Measurements from ENCODE around the gene DPH5. TPM values are rescaled to one million over a fixed set of nuclear protein-coding genes. Genes with fewer than 3 reads are reported as not detected.
"Not testable (repeated sequence)": the region's sequence is repeated elsewhere in the genome, so short reads cannot be mapped to it uniquely, and the experiment has no call there.

Gene DPH5
- 42.2 and 49.7 TPM in 2 replicates for total RNA-seq
- 38.7 TPM for polyA plus RNA-seq (2012)

GRCh38 chr1:101025657-101026429 is at the start of gene DPH5:
Gene DPH5 (minus strand): TSS chr1:101025784. CDS start chr1:101025443, 341 bp downstream.
- peak; percentile 95 for DNase-seq (ENCODE audit: low read depth)

- peak; percentile 69 for DNase-seq (ENCODE audit: low read depth)
These were observed 48.3 kb upstream of the DPH5 start for GRCh38 chr1:101073836-101074235.

- DNase-seq (ENCODE audit: low read depth): peak; percentile 22
These were observed 45.9 kb upstream of the DPH5 start for GRCh38 chr1:101071470-101071891.

- DNase-seq (ENCODE audit: low read depth): no peak
These were observed 43.6 kb upstream of the DPH5 start for GRCh38 chr1:101069158-101069557.

GRCh38 chr1:101066937-101067335 is 41.4 kb upstream of the DPH5 start:
- DNase-seq (ENCODE audit: low read depth): not testable (repeated sequence)

GRCh38 chr1:101066260-101066936 is 40.8 kb upstream of the DPH5 start:
- DNase-seq (ENCODE audit: low read depth): no peak

GRCh38 chr1:101065575-101065974 is 40.0 kb upstream of the DPH5 start:
- DNase-seq (ENCODE audit: low read depth): no peak

- no peak for DNase-seq (ENCODE audit: low read depth)
These were observed 39.1 kb upstream of the DPH5 start for GRCh38 chr1:101064697-101065096.

GRCh38 chr1:101060992-101061391 is 35.4 kb upstream of the DPH5 start:
- no peak for DNase-seq (ENCODE audit: low read depth)

GRCh38 chr1:101059945-101060542 is 34.5 kb upstream of the DPH5 start:
- no peak for DNase-seq (ENCODE audit: low read depth)

GRCh38 chr1:101055623-101056022 is 30.0 kb upstream of the DPH5 start:
- DNase-seq (ENCODE audit: low read depth): no peak

GRCh38 chr1:101051688-101052638 is 26.4 kb upstream of the DPH5 start:
- DNase-seq (ENCODE audit: low read depth): peak; percentile 28

- peak; percentile 38 for DNase-seq (ENCODE audit: low read depth)
These were observed 25.3 kb upstream of the DPH5 start for GRCh38 chr1:101050869-101051268.

- no peak for DNase-seq (ENCODE audit: low read depth)
These were observed 19.2 kb upstream of the DPH5 start for GRCh38 chr1:101044749-101045148.

- no peak for DNase-seq (ENCODE audit: low read depth)
These were observed 18.7 kb upstream of the DPH5 start for GRCh38 chr1:101044259-101044658.

GRCh38 chr1:101043776-101044175 is 18.2 kb upstream of the DPH5 start:
- peak; percentile 18 for DNase-seq (ENCODE audit: low read depth)

GRCh38 chr1:101041300-101041699 is 15.7 kb upstream of the DPH5 start:
- DNase-seq (ENCODE audit: low read depth): no peak

- DNase-seq (ENCODE audit: low read depth): no peak
These were observed 15.1 kb upstream of the DPH5 start for GRCh38 chr1:101040666-101041065.

GRCh38 chr1:101039245-101039644 is 13.7 kb upstream of the DPH5 start:
- DNase-seq (ENCODE audit: low read depth): no peak

GRCh38 chr1:101037316-101037715 is 11.7 kb upstream of the DPH5 start:
- no peak for DNase-seq (ENCODE audit: low read depth)

GRCh38 chr1:101033017-101033416 is 7.4 kb upstream of the DPH5 start:
- DNase-seq (ENCODE audit: low read depth): no peak

Measured in myocyte (in vitro differentiated cells).